Measurements from ENCODE around the gene CACNG7.

Gene CACNG7

GRCh38 chr19:53983457-53984289, 74.6 kb downstream of the CACNG7 start:
- DNase-seq = no peak

- DNase-seq = no peak
Observed at GRCh38 chr19:53985863-53986262, 76.8 kb downstream of the CACNG7 start.

- DNase-seq = no peak
Observed at GRCh38 chr19:53988981-53989380, 79.9 kb downstream of the CACNG7 start.

- no peak for DNase-seq
Observed at GRCh38 chr19:53989600-53990533, 80.8 kb downstream of the CACNG7 start.

GRCh38 chr19:53991224-53992113, 82.4 kb downstream of the CACNG7 start, which contains the start of gene CACNG6:
TSS of gene CACNG6 (plus strand) at chr19:53991637. CDS start at chr19:53992878, 1,241 bp downstream.
- no peak for DNase-seq

- no peak for DNase-seq
Observed at GRCh38 chr19:53992211-53992610, 83.1 kb downstream of the CACNG7 start.

GRCh38 chr19:53992815-53993214, 83.7 kb downstream of the CACNG7 start:
- no peak for DNase-seq

GRCh38 chr19:53993448-53993847, 84.4 kb downstream of the CACNG7 start:
- no peak for DNase-seq
